Parathyroid adenoma (tissue), 2 donors: ENCODE results near the gene CORO2A.

Experiments used
- H2AFZ ChIP-seq: fragments of 300-600 bp; sonication (generic); one replicate; pipeline ENCODE4 v1.7.0; 2017; ENCODE audit warnings: antibody characterized with exemption, mild to moderate bottlenecking
- H3K27ac ChIP-seq: fragments of 300-600 bp; sonication (generic); one replicate; pipeline ENCODE4 v1.7.0; 2017
- H3K27me3 ChIP-seq: fragments of 300-600 bp; sonication (generic); one replicate; pipeline ENCODE4 v1.7.0; 2017; ENCODE audit warnings: low read length; ENCODE audit not compliant: control insufficient read depth, insufficient read depth
- H3K36me3 ChIP-seq: fragments of 300-600 bp; sonication (generic); one replicate; pipeline ENCODE4 v1.7.0; 2017; ENCODE audit warnings: low read length; ENCODE audit not compliant: control insufficient read depth, insufficient read depth
- H3K4me1 ChIP-seq: fragments of 300-600 bp; sonication (generic); one replicate; pipeline ENCODE4 v1.7.0; 2017; ENCODE audit warnings: control low read depth
- H3K4me2 ChIP-seq: fragments of 300-600 bp; sonication (generic); one replicate; pipeline ENCODE4 v1.7.0; 2017; ENCODE audit warnings: low read length
- H3K4me3 ChIP-seq: fragments of 300-600 bp; sonication (generic); one replicate; pipeline ENCODE4 v1.7.0; 2017; ENCODE audit warnings: low read depth, low read length
- H3K79me2 ChIP-seq: fragments of 300-600 bp; sonication (generic); one replicate; pipeline ENCODE4 v1.7.0; 2017; ENCODE audit warnings: control low read depth
- H3K9ac ChIP-seq: fragments of 300-600 bp; sonication (generic); one replicate; pipeline ENCODE4 v1.7.0; 2017; ENCODE audit warnings: mild to moderate bottlenecking
- H3K9me3 ChIP-seq: fragments of 300-600 bp; sonication (generic); one replicate; pipeline ENCODE4 v1.7.0; 2017; ENCODE audit warnings: low read length; ENCODE audit not compliant: control insufficient read depth
- TF ChIP-seq, protein P1 (sequence below): fragments of 300-600 bp; sonication (generic); IDR thresholded peaks from one replicate; pipeline ENCODE4 v1.7.0; 2017; ENCODE audit warnings: antibody characterized with exemption, mild to moderate bottlenecking
- donor health status: primary hyperparathyroidism.

Gene CORO2A, protein sequence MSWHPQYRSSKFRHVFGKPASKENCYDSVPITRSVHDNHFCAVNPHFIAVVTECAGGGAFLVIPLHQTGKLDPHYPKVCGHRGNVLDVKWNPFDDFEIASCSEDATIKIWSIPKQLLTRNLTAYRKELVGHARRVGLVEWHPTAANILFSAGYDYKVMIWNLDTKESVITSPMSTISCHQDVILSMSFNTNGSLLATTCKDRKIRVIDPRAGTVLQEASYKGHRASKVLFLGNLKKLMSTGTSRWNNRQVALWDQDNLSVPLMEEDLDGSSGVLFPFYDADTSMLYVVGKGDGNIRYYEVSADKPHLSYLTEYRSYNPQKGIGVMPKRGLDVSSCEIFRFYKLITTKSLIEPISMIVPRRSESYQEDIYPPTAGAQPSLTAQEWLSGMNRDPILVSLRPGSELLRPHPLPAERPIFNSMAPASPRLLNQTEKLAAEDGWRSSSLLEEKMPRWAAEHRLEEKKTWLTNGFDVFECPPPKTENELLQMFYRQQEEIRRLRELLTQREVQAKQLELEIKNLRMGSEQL

GRCh38 chr9:98192503-98193335, at the start of gene CORO2A:
TSS of gene CORO2A (minus strand) at chr9:98192637. CDS start at chr9:98157660, 34,977 bp downstream.
- Histone ChIP-seq H3K79me2 (no peaks in the 10 kb centered on the region), H3K4me1 (no peaks in the 10 kb centered on the region), H3K9ac (no peak within 1 kb of the TSS), H3K27ac (peak within 1 kb of the TSS; percentile 65), H3K4me2 (peak within 1 kb of the TSS; percentile 91), H3K36me3 (no peaks in the 10 kb centered on the region), H3K27me3 (no peaks in the 10 kb centered on the region), H3K9me3 (no peaks in the 10 kb centered on the region), H2AFZ (peak within 1 kb of the TSS; percentile 93), H3K4me3 (peak within 1 kb of the TSS; percentile 63)
- TF ChIP-seq, protein P1, sequence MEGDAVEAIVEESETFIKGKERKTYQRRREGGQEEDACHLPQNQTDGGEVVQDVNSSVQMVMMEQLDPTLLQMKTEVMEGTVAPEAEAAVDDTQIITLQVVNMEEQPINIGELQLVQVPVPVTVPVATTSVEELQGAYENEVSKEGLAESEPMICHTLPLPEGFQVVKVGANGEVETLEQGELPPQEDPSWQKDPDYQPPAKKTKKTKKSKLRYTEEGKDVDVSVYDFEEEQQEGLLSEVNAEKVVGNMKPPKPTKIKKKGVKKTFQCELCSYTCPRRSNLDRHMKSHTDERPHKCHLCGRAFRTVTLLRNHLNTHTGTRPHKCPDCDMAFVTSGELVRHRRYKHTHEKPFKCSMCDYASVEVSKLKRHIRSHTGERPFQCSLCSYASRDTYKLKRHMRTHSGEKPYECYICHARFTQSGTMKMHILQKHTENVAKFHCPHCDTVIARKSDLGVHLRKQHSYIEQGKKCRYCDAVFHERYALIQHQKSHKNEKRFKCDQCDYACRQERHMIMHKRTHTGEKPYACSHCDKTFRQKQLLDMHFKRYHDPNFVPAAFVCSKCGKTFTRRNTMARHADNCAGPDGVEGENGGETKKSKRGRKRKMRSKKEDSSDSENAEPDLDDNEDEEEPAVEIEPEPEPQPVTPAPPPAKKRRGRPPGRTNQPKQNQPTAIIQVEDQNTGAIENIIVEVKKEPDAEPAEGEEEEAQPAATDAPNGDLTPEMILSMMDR = peak; percentile 21

- Histone ChIP-seq H3K27me3 (no peaks in the 10 kb centered on the region), H3K4me2 (no peak overlapping the region), H3K36me3 (no peaks in the 10 kb centered on the region), H3K4me1 (no peaks in the 10 kb centered on the region), H3K4me3 (no peak overlapping the region), H3K79me2 (no peaks in the 10 kb centered on the region), H3K9ac (no peak overlapping the region), H3K27ac (no peak overlapping the region), H3K9me3 (no peaks in the 10 kb centered on the region), H2AFZ (no peak overlapping the region)
- TF ChIP-seq, protein P1 = no peak
These were observed 49.2 kb upstream of the CORO2A start for GRCh38 chr9:98241357-98242300.

DNA sequence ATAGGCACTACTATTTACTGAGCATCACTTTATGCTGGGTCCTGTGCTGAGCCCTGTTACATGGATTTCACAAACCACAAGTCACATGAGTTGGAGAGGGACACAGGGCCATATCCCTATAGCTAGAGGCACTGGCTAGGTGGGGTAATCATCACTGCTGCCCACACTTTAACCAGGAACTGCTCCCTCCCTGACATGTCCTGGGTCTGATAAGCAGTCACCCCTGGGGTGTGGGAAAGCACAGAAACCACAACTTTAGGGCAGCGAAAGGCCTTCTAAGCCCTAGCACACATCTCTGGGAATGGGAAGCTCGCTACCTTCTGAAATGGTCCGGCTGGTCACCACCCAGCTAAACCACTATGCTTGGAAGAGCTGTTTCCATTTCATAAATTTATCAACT, 48.0 kb upstream of the CORO2A start:
- Histone ChIP-seq H3K4me2 (no peak overlapping the region), H3K4me3 (no peak overlapping the region), H3K27me3 (no peaks in the 10 kb centered on the region), H3K79me2 (no peaks in the 10 kb centered on the region), H3K4me1 (no peaks in the 10 kb centered on the region), H3K9me3 (no peaks in the 10 kb centered on the region), H3K36me3 (no peaks in the 10 kb centered on the region), H3K27ac (no peak overlapping the region), H2AFZ (no peak overlapping the region), H3K9ac (no peak overlapping the region)
- TF ChIP-seq, protein P1 = no peak

DNA sequence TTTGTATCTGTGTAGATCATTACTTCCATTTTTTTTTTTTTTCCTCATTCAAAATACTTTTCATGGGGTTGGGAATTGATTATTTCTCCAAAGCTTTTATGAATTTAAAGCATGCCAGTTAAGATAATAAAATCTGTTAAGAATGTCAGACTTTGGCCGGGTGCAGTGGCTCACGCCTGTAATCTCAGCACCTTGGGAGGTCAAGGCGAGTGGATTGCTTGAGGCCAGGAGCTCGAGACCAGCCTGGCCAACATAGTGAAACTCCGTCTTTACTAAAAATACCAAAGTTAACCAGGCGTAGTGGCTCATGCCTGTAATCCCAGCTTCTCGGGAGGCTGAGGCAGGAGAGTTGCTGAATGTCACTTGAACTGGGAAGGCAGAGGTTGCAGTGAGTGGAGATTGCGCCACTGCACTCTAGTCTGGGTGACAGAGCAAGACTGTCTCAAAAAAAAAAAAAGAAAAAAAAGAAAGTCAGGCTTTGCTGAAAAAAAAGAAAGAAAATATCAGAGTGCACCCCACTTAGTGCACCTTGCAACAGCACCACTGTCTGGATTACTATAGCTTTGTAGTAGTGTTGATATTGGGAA, 44.6 kb upstream of the CORO2A start:
- H2AFZ ChIP-seq = no peak overlapping the region
- no peaks in the 10 kb centered on the region for H3K79me2 ChIP-seq
- H3K9ac ChIP-seq = no peak overlapping the region
- H3K27me3 ChIP-seq = no peaks in the 10 kb centered on the region
- H3K4me2 ChIP-seq = no peak overlapping the region
- no peaks in the 10 kb centered on the region for H3K4me1 ChIP-seq
- TF ChIP-seq, protein P1 = no peak
- no peak overlapping the region for H3K27ac ChIP-seq
- no peaks in the 10 kb centered on the region for H3K36me3 ChIP-seq
- no peak overlapping the region for H3K4me3 ChIP-seq
- H3K9me3 ChIP-seq = no peaks in the 10 kb centered on the region
